GM12864 (cell line): ENCODE measurements around the gene CXorf49.

Experiments used
- DNase-seq: peaks from one replicate; pipeline ENCODE4 v3.0.0-alpha.2; 2011; ENCODE audit warnings: low read depth
- H3K4me3 ChIP-seq: 2 replicates; pipeline ENCODE4 v1.5.1; 2011; ENCODE audit warnings: mild to moderate bottlenecking, low read depth, low read length, control low read depth
- TF ChIP-seq, protein P1 (sequence below): IDR thresholded peaks from 2 replicates; pipeline ENCODE4 v1.5.1; 2011; ENCODE audit warnings: low read depth, mild to moderate bottlenecking, moderate library complexity, low read length, control low read depth, inconsistent platforms; ENCODE audit errors: missing control alignments

The CXorf49 gene

DNA sequence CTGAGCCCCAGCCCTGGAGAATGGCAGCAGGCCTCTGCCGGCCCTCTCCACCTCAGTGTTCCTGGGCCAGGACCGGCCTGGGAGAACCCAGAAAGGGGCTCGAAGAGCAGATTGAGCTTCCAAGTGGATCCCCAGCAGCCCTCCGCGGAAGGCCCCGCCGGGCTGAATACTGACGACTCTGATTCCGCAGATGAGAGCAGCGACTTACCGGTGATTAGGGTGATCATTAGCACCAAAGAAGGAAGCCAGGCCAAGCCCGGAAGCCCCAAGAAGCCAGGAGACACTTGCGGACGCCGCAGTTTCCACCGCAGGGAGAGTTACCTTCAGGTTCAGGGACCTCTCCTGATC lies 49.9 kb downstream of the CXorf49 start:
- no peak for DNase-seq
- TF ChIP-seq, protein P1, sequence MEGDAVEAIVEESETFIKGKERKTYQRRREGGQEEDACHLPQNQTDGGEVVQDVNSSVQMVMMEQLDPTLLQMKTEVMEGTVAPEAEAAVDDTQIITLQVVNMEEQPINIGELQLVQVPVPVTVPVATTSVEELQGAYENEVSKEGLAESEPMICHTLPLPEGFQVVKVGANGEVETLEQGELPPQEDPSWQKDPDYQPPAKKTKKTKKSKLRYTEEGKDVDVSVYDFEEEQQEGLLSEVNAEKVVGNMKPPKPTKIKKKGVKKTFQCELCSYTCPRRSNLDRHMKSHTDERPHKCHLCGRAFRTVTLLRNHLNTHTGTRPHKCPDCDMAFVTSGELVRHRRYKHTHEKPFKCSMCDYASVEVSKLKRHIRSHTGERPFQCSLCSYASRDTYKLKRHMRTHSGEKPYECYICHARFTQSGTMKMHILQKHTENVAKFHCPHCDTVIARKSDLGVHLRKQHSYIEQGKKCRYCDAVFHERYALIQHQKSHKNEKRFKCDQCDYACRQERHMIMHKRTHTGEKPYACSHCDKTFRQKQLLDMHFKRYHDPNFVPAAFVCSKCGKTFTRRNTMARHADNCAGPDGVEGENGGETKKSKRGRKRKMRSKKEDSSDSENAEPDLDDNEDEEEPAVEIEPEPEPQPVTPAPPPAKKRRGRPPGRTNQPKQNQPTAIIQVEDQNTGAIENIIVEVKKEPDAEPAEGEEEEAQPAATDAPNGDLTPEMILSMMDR = no peak
- H3K4me3 ChIP-seq = no peak overlapping the region

DNA sequence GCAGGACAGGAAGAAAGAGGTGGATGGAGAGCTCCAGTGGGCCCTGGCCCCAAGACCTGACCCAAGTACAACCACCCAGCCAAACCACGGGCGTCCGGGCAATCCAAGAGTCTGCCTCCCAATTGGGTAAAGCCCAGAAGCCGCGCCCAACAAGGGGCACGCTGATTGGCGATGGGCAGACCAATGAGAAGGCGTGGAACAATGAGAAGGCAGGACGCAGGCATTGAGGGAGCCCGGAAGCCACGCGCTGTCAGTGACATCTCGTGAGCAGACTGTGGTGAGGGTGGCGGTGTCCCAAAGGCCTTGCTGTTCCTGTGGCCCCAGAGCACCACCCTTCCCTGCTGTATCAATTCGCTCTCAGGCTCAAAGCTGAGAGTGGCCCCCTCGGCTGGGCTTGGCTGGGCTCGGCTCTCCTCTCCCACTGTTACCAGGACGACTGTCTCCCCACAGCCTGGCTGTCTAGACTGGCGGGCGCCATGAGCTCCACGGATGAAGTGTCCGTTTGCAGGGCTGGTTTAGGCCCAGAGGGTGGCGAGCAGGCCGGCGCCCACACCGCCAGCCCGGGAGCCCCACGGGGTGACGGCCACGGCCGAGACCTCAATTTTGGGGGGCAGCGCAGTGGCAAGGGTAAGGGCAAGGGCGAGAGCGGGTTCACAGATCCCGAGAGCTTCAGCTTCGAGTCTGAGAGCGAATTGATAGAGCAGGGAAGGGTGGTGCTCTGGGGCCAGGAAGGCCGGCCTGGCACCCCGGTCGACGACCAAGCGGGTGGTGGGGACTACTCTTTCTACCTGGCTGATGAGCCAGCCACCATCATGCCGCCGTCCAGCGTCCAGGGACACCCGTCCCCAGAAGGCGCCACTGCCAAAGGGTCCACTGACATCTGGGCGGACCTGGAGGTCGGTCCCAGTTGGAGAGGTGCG lies 50.5 kb downstream of the CXorf49 start, which contains the start of gene LOC101059915:
TSS of gene LOC101059915 (plus strand) at position 219 of the 920 bp plus-strand sequence.
- DNase-seq = no peak
- H3K4me3 ChIP-seq = no peak within 1 kb of the TSS
- TF ChIP-seq, protein P1 = no peak

DNA sequence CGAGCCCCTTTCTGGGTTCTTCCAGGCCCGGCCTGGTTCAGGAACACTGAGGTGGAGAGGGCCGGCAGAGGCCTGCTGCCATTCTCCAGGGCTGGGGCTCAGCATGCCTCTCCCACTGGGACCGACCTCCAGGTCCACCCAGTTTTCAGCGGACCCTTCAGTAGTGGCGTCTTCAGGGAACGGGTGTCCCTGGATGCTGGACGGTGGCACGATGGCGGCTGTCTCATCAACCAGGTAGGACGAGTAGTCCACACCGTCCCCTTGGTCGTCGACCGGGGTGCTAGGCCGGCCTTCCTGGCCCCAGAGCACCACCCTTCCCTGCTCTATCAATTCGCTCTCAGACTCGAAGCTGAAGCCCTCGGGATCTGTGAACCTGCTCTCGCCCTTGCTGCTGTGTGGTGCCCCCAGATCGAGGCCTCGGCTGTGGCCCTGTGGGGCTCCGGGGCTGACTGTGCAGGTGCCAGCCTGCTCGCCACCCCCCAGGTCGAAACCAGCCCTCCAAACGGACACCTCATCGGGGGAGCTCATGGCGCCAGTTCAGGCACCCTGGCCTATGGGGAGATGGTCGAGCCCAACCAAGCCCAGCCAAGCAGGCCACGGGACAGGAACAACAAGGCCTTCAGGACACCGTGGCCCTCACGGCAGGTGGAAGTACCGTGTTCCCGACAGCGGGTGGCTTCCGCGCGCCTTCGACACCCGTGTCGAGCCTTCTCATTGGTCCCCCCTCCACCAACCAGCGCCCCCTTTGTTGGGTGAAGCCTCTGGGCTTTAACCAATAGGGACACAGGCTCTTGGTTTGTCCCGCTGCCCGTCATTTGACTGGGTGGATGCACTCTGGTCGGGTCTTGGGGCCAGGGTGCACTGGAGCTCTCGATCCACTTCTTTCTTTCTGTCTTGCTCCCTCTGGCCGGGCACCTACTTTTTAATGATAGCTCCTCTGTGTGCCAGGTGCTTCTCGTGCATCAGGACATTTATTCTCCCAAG lies 51.6 kb downstream of the CXorf49 start:
- no peak overlapping the region for H3K4me3 ChIP-seq
- TF ChIP-seq, protein P1 = no peak
- no peak for DNase-seq

DNA sequence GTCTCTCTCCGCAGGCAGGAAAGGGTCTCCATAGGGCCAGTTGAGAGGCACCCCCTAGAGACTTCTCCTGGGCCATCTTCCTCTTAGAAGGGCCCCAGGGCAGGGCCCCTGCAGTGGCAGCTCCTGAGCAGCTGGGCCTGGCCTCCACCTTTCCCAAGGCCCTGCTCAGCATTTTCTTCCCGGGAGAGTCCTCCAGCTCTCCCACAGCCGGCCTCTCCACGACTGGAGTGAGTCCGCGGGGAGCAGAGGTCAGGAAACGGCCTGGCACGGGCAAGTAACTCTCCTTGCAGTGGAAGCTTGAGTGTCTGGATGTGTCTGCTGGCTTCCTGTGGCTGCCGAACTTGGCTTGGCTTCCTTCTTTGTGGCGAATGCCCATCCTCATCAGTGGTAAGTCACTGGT lies 52.3 kb downstream of the CXorf49 start:
- no peak overlapping the region for H3K4me3 ChIP-seq
- no peak for DNase-seq
- TF ChIP-seq, protein P1 = no peak

DNA sequence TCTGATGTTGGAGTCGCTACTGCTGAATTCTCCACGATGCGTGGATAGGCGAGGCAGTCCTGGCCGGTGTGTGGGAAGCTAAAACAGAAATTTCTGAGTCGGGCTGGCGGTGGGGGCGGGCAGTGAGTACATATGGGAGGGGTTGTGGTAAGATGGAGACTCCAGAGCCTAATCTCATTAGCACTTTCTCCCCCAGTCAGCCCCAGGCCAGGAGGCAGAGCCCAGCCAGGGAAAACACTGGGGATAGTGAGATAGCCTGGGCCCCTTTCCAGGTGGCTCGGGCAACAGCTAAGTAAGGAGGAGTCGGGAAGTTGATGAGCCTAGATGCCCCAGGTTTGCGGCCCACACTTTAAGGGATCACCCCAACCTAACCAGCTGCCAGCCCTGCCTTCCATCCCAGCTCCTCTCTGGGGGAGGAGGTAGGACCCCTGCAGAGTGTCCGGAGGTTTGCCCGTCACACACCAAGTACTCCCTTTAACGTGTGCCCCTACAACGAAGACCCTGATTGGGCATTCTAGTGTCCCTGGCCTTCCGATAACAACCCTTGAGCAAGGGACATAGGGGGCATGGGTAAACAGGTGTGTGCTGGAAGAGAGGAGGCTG lies 53.1 kb downstream of the CXorf49 start:
- DNase-seq = no peak
- TF ChIP-seq, protein P1 = no peak
- H3K4me3 ChIP-seq = no peak overlapping the region
